HG03025 (cell line): ENCODE measurements around the gene BAZ2A.

Source experiments
- ATAC-seq: cut with Tn5 transposase; IDR thresholded peaks from one replicate; pipeline ENCODE4 v1.9.1; 2021; ENCODE audit warnings: mild to moderate bottlenecking, moderate library complexity; ENCODE audit not compliant: unreplicated experiment, low FRiP score

The BAZ2A gene

DNA sequence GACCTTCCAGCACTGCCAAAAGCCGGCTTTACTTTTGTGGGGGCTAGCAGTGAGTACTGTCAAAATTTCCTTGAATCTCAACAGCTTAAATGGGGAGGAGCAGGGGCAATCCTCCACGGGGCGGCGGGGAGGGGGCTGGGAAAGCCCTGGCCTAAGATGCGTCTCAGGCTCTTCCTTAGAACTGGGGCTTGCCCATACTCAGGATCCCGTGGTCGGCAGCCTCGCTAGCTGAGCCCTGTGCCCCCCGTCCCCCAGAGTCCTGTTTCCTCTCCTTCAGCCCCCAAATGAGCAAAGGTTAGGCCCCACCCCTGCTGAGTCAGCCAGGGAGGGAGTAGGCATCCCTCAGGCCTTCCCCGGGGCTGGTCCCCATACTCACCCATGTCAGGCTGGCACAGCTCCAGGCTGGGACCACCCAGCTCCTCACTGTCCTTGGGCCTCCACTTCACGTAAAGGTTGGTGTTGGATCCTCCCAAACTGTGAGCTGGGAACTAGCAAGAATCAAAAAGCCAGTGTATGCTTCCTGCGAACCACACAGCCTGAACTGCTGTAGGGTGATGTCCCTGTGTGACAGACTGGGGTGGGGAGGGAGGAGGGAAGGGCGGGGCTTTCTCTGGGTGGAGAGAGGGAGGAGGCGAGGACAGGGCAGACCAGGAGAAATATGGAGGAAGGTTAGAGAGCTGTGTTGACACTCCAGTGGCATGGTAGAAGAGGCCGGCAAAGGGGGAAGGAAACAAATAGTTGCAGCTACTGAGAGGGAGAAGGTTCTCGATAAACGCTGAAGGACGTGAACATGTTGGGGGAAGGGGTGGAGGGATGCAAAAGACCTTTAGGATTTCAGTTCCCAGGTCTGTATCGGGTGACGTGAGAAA lies 5.9 kb upstream of the BAZ2A start:
- ATAC-seq, result peak; percentile 33

DNA sequence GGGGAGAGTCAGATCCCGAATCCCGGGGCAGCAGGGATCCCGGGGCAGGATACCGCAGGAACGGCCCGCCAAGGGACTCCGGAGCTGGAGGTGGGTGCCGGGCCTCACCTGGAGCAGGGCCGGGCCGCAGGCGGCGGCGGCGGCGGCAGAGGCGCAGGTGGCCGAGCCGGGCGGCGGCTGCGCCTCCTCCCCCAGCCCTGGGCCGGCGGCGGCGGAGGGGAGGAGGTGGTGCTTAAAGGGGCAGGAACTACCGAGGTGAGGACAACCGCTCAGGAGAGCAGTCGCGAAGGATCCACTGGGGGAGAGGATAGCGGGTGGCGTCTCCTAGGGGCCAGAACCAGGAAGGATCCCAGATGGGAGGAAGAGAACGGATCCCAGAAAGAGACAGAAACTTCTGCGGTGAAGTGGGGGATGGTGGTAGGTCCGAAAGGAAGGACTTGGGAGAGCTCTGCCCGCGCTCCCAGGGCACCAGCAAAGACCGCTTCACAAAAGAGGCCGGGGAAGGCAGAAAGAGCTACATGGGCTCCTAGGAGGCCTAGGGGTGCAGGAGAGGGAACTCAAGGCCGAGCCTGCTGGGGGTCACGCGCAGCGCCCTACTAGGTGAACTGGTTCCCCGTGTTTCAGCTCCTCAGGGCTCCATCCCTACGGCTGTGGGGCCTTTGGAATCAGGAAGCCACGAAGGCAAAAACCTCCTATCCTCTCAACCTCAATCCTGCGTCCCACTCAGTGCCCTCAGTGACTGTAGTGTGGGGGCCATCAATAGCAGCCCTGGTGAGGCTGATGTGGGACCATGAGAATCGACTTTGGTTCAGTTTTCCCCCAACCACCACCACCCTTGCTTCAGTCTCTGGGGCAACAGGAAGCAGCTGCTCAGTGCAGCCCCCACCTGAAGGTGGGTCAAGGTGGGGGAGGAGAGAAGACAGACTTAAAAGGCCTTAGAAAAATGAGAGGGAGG lies 5.0 kb upstream of the BAZ2A start:
- no peak for ATAC-seq

DNA sequence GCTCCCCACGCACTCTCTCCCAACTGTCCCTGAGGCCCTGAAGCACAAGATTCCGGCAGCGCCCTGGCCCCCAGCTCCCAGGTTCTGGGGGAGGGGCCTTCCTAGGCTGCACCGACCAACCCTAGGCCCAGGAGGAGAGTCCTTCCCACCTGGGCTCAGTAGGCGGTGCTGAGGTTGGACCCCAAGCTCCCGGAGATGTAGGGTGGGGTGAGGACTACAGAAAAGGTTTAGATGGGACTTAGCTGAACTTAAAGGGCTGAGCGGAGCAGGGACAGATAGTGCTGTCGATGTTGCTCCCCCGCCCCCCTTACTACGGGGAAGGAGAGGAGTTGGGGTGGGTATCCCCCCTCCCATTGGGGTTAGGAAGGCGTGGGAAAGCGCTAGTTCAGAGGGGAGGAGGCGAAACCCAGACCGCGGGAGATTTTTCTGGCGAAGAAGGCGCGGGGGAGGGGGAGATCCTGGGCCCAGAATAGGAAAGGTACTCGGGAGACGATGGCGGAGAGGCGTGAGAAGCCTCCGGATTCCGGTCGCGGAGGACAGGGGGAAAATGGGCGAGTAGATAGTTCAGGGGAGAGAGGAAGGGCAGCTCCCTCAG lies 4.2 kb upstream of the BAZ2A start:
- ATAC-seq, result no peak

DNA sequence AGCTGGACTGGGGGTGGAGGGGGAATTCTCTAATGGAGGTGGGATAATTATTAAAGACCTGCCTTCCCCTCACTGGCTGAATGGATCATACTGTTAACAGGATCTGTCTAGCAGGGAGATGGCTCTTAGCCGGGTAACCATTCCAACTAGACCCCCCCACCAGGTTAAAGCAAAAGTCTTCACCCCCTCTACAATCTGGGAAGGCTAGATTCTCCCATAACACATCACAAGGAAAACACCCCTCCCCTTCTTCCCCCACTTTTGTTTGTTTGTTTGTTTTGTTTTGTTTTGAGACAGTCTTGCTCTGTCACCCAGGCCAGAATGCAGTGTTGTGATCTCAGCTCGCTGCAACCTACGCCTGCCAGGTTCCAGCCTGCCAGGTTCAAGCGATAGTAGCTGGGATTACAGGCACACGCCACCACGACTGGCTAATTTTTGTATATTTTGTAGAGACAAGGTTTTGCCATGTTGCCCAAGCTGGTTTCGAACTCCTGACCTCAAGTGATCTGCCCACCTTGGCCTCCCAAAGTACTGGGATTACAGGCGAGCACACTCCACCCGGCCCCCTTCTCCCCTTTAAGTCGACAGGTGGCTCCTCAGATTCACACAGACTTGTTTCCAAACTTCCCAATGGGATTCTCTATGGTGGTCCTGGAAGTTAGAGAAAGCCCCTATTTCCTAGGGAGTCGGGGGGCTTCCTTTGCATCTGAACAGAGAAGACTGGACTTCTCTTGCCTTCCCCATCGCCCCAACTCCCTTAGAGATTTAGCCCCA lies 3.5 kb upstream of the BAZ2A start:
- no peak for ATAC-seq

DNA sequence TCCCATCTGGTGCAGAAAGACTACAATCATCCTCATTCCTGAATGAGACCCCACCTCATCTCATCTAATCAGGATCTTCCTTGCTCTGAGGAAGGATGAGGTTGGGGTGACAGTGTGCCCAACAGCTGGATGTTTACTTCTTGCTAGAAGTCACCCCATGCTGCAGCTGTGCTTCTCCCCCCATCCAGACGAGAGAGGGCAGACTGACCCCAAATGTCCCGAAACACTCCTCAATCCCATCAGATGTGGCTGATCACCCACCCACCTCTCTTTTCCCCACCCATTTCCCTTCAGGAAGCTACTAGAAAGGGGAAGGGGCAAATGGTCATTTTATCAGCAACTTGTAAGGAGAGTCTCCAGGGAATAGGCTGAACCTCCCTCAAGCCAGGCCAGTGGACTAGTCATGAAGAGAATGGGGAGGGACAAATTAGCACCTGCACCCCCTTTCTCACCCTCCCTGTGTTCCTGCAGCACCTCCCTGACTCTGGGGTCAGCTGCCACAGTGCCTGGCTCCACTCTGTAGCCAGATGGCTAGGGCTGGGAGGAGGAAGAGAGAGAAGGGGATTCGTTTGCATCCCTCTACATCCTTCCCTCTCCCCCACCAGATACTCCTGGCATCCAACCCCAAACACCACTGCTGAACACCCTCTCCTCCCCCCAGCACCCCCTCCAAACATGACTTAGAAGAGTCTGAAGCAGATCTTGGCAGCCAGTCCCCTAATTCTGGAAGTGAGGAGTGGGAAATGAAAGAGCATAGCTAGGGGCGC lies 2.8 kb upstream of the BAZ2A start:
- ATAC-seq, result no peak

DNA sequence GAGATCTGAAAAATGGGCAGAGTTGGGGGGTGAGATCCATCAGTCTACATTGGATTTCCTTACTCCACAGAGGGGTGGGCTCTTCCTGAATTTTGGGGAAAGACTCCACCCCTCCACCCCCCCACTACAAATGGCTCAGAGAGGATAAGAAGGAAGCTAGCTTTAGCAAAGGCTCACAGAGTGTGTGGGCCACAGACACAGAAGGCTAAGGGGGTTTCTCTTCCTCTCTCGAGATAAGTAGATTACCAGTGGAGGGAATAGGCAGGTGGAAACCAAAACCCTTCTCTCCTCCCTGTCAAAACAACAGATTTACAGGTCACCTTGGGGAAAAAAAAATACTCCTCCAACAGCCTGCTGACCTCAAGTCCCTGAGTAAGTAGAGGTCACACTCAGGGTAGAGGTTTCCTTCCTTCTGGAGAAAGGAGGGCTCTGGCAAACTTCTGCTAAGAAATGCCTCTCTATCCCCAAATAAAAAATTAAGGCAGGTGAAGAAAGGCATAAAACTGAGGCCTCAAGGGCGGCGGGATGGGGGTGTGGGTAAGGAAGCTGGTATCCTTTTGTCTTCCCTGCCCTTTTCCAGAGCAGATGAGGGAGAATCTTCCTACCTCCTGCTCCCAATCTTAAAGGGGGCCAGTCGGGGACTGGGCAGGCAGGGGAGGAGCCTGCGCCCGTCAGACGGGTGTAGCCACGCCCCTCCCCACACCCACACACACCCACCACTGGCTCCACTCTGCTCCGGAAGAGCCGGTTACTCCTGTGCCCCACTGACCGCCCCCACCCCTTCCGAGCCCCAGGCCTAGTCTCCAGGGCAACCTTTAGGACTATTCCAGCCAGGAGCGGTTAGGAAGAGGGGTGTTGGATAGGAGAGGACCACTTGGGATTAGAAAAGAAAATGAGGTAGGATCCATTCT lies 1.9 kb upstream of the BAZ2A start:
- ATAC-seq, result no peak

DNA sequence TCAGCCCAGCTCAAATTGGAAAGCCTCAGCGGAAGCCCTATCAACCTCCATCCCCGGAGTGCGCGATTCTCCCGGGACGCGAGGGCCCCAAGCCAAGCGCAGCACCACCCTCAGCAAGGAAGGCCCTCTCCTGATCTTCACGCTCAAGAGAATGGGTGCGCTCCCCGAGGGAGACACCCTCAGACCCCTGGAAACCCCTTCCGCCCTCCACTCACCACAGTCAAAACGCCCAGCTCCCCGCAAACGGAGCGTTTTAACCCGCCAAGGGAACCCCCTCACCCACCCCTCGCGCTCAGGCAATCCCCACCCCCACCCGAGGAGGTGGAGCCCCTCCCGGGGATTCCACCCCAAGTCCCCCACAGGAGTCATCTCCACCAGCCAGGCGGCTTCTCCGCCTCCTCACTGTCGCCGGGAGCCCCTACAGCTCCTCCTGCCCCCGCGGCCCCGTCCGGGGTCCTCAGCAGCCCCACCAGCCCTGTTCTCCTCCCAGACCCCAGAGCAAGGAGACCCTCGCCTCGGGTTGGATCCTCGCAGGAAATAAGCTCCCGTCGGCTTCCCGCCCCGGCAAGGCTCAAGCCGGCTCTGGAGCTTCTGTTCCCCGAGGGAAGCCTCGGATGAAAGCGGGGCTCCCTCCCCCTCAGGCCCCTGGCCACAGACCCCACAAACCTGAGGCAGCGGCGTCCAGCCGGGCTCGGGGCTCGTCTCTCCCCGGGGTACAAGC lies 507 bp downstream of the BAZ2A start:
- no peak for ATAC-seq

DNA sequence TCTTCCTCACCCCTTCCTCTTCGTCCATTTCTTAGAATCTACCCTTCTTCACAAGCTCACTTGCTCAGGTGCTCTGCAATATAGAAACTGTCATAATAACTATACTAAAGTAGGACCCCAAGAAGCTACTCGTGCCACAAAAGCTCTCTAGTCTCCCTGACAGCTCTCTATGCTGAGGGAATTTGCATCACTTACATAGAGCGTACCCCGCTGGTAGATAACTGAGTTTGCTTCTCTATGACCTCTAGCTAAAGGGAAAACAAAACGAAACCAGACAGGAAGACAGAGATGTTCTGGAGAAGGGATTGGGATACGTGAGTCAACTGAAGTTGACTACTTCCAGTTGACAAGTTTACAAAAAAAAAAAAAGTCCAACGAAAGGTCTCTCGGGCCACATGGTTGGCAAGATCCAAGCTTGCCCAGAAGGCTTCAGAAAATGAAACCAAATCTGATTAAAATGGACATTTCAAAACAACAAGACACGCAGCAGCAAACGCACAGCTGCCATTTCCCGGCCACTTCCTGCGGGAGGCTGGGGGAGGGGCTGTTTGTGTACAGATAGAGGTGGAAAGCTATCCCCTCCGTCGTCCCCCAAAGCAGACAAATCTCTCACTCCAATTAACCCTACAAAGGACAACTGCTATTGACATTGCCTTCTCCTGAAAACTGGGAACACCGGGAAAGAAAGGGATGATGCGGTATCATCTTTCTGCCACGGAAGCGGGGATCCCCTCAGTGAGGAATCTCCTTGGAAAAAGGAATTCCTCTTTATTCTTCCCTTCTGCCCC lies 1.3 kb downstream of the BAZ2A start:
- ATAC-seq, result no peak

DNA sequence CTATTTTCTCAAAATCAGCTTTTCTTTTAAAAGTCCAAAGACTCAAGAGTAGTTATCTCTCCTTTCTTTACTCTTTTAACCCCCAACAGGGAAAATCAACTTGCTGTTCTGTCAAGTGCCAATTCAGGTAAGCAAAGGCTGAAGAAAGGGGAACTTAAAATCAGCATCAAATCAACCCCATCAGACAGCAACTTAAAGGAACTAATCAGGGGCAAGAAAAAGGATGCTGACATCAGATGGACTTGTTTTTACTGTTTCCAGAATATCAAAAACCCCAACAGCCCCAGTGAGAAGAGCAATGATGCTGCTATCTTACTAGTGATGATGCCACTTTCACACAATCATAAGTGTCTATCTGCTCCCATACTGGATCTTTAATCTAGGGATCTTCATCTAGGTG lies 3.4 kb downstream of the BAZ2A start:
- no peak for ATAC-seq

DNA sequence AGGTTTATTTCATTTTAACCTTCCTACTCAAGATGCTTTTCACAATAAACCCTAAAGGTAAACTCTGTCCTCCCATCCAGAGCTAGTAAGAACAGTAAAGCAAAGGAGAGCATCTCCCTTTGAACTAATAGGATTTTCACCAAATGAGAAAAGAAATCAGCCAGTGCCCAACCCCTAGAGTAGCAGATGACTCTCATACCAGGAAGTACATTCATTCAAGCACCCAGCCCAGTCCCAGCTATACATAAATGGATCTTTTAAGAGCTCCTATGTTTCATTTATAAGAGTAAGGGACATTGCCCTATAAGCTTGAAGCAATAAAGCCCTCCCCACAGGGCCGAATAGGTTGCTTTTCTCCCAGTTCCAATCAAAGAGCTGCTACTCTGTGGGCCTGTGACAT lies 7.6 kb downstream of the BAZ2A start:
- ATAC-seq, result no peak

DNA sequence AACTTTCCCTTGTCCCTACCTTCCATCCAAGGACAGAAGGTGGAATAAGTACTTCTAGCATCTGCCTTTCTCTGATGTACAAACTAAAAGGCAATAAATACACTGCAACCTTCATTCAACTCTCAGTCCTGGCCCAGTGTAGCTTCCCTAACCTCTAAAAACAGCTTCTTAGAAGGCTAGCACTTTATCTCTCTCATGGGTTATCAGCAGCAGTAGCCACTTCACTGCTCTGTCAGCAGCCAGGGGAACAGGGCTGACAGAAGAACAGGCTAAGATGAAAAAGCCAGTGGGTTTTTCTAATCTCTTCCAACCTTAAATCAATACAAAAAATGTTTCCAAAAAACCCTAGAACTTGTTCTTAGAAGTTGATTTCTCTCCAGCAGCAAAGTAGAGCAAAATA lies 13.2 kb downstream of the BAZ2A start:
- ATAC-seq, result no peak

DNA sequence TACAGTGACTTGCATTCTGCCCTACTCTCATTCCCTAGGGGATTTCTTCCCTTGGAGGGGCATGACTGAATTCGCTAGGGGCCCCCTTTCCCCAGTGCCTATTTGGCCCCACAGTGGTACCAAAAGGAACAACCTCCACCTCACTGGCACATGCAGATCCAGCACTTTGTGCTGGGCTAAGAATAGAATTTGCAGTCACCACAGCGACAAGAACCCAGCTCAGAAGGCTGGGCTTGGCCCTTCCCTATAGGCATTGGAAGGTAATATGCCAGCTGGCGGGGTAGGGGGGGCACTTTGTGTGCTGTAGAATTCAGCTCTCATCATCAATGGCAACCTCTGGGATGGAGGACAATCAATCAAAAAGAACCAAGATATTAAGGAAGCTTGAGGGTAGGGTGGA lies 13.9 kb downstream of the BAZ2A start:
- ATAC-seq, result no peak

DNA sequence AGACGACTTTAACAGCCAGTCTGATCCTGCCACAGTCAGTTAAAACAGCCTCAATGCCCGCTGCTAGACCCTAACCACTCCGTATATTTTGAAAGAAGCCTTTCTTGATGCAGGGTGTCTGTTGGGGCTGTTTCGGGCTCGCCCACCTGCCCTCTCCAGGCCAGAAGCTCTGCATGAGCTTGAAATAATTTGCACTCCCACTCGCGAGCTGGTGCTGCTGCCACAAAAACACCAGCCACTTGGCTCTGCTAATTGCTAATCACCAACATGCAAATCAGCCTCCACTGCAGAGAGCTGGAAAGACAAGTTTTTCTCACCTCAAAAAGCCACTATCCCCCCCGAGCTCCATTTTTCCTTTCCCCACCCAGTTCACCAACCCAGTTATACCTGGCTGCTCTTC lies 15.5 kb downstream of the BAZ2A start:
- ATAC-seq, result no peak

DNA sequence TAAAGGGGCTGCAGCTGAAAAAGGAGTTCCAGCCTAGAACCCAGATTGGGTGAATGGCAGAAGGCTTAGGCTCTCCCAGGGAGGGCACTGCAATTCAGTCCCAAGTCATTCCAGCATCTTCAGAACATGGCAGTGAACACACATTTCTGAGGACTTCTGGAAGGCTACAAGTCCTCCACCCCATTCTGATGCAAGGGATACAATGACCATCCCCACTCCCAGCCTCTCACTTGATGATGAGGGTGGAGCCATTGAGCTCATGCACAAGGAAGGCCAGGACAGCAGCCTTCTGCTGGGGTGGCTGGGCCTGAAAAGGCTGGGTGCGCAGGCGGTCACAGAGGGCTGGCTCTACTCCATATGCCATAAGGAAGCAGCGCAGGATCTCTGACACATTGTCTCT lies 25.8 kb downstream of the BAZ2A start:
- no peak for ATAC-seq

DNA sequence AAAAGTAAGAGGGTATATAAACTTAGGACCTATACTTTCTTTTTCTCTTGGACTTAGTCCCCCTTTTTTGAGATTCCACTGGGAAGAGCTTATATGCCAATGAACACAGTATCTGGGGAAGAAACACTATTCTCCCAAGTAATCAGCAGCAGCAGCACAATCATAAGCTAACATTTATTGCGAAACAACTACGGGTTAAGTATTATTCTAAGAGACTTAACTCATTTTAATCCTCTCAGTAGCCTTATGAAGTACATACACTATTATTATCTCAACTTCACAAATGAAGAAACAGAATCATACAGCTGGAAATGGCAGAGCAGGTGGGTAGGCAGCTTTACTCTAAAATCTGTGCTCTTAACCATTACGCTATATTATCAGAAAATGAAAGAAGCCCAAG lies 27.9 kb downstream of the BAZ2A start:
- ATAC-seq, result no peak

DNA sequence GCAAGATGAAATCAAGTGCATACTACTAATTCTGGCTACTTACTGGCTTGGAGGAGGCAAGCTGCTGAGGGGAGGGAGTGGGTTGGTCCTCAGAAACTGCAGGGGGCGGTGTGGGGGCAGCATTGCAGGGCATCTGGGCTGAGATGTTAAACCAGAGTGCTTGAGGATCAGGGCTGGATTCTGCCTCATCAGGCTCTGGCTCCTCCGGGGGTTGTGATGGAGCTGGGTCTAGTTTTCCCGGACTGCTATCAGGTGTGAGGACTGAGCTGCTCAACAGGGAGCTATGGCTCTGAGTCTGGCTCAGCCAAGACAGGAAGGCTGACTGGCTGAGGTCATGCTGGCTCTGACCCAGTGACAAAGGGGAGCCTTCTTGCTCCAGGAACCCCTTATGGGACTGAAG lies 28.6 kb downstream of the BAZ2A start:
- ATAC-seq, result no peak

DNA sequence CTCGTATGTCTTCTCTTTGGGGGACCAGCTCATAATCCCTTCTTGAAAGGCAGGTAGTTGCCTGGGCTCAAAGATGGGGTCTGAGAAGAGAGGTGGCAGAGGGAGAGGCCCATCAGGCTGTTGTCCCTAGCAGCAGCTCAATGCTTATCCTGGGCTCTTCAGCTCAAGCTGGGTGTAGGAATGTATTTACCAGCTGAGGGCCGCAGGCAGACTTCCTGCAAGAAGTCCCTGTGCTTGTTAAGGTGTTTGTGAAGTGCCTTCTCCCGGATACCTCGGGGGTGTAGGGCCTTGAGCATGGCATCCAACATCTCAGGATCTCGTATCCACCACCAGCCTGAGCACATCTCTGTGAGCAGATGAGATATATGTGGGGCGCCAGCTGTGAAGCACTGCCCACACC lies 29.4 kb downstream of the BAZ2A start:
- ATAC-seq, result no peak
